H4 (cell line): ENCODE data around the gene IRS1. TPM values are rescaled to one million over a fixed set of nuclear protein-coding genes. Genes with fewer than 3 reads are reported as not detected.

Source experiments
- DNase-seq: peaks from one replicate; pipeline ENCODE4 v3.0.0-alpha.2; 2015; ENCODE audit warnings: low spot score
- total RNA-seq: library from RNA; depleted of rRNA; stranded (reverse); fragments of >200 nt; shearing (Covaris generic); gene quantifications from 2 replicates; pipeline ENCODE4 v1.2.3, GENCODE V29; 2014

Gene IRS1
- total RNA-seq, 1 experiment from 2014 or later = 6.0 TPM

DNA sequence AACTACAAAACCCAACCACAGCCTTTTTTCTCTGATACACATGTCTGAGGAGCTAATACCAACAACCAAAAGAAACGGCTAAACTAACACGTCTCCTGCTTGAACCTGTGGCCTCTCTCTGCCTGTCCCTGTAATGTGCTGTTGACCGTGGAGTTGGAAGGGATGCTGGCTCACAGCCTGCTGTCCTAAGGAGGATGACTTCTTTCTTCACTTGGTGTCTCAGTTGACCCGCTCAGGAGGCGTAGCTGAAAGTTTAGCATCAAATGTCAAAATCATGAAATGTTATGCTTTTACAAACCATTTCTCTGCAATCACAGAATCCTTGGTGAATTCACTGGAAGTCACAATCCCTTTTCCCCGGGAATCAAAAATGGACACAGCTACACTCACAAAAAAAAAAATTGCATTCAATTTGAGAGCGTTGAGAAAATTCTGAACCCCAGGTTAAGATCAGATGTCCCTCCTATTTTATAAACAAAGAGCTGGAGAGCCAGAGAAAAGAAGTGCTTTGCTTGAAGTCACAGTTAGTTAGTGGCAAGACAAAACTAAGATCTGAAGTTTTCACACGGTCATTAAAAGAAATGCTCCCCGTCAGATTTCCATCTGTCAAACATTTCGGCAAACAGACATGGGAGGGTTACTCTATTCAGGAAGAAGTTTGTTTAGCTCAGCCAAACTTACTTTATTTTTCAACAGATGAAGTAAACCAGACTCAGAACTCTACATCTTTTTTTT, 74.3 kb downstream of the IRS1 start:
- DNase-seq = no peak

DNA sequence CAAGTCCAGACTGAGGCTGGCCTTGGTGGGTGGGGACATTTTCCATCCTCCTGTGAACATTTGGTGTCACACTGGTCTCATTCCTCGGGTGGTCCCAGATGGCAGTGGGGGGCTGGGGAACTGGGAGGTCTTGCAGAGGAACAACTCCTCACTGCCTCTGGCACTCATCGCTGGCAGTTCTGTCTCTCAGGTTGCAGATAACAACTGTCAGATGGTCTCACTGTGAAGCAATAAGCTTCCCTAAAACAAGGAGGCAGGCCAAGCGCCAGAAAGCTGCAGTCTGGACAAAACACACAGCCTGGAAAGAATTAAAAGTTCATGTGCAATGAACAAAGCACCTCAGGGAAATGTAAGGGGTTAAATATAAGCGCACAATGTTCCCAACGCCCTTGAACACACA, 78.1 kb downstream of the IRS1 start:
- DNase-seq = no peak

DNA sequence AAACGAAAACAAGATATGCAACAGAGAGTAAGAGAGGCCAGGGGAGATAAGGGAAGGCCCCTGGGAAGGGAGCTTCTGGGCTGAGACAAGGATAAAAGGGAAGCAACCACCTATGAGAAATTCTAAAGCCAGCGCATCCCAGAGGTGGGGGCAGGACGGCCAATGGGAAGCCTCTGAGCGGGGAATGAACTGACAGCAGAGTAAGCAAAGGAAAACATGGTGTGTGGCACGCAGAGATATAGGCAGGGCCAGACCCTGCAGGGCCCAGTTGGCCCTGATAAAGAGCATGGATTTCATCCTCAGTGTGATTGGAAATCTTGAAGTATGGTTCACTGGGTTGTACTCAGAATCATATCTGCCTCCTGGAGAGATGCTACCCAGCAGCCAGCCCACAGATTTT, 78.7 kb downstream of the IRS1 start:
- no peak for DNase-seq

- no peak for DNase-seq
These were observed 81.9 kb downstream of the IRS1 start for GRCh38 chr2:226717719-226718118.

DNA sequence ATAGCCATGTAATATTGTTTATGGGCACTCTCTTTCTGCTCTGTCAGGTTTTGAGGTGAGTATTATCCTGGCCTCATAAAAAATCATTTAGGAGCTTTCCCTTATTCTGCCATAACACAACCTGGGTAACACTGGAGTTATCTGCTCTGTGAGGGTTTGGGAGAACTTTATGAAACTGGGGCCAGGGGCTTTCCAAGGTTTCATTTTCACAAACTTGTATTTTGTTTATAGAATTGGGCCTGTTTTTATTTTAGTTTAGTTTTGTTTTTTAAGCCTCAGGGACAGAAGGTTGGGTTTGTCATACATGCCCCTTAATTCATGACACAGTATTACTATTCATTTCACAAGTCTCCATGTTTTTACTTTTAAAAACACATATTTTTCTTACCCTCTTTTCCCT, 83.5 kb downstream of the IRS1 start:
- no peak for DNase-seq

- no peak for DNase-seq
These were observed 84.2 kb downstream of the IRS1 start for GRCh38 chr2:226715347-226715990.

GRCh38 chr2:226712941-226713340, 86.7 kb downstream of the IRS1 start:
- no peak for DNase-seq

DNA sequence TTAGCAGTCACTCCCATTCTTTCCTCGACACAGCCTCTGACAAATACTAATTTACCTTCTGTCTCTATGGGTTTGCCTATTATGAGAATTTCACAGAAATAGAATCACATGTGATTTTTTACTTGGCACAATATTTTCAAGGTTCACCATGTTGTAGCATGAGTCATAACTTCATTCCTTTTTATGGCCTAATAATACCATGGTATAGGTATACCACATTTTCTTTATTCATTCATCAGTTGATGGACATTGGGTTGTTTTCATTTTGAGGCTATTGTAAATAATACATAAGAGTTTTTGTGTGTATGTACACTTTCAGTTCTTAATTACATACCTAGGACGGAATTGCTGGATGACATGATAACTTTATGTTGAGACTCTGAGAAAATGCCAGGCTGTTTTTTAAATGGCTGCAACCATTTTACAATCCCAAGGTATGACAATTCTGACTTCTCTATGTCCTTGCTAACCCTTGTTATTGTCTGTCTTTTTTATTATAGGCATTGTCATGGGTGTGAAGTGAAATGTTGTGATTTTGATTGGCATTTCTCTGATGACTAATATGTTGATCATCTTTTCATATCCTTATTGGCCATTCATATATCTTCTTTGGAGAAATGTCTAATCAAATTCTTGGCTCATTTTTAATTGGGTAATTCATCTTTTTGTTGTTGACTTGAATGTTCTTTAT, 87.9 kb downstream of the IRS1 start:
- DNase-seq = no peak

DNA sequence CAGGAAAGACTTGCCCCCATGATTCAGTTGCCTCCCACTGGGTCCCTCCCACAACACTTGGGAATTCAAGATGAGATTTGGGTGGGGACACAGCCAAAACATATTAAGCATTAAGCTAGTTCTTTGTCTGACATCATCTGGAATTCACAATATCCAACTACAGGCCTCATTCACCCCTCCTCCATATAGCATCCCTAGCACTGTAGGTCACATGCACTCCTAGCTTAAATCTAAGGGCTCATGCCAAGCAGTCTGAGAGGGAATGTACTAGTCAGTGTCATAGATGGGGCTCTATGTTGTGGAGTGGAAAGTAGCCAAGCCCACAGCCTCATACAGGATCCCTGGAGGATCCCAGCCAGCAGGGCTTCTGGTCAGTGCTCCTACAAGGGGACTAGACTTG, 92.1 kb downstream of the IRS1 start:
- DNase-seq = no peak

DNA sequence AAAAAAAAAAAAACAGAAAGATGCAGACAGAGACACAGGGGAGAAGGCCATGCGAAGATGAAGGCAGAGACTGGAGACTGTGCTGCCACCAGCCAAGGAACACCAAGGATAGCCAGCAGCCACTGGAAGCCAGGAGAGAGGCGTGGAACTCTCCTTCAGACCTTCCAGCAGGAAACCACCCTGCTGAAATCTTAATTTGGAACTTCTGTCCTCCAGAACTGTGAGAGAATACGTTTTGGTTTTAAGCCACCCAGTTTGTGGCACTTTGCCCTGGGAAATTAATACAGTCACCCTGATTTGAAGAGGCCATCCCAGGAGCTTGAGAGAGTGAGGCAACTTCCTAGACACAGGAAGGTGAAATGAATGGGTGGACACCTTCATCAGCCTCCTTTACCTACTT, 93.7 kb downstream of the IRS1 start:
- no peak for DNase-seq

- no peak for DNase-seq
These were observed 94.3 kb downstream of the IRS1 start for GRCh38 chr2:226705133-226705886.

GRCh38 chr2:226703514-226703913, 96.1 kb downstream of the IRS1 start:
- DNase-seq = no peak

GRCh38 chr2:226702376-226702775, 97.2 kb downstream of the IRS1 start:
- DNase-seq = no peak

DNA sequence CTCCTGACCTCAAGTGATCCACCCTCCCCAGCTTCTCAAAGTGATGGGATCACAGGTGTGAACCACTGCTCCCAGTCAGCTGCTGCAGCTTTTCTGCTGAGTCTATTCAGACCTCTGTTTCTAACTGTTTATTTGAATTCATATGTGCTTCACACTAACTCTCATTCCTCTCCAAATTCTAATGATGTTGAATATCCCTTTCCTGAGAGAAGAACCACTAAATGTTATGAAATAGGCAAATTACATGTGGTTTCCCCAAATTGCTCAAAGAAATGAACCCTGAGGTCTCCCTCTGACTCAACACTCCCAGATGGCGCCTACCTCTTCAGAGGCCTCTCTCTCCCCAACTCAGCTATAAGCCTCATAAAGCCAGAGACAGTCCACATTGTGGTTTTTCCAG, 98.6 kb downstream of the IRS1 start:
- peak; percentile 87 for DNase-seq

DNA sequence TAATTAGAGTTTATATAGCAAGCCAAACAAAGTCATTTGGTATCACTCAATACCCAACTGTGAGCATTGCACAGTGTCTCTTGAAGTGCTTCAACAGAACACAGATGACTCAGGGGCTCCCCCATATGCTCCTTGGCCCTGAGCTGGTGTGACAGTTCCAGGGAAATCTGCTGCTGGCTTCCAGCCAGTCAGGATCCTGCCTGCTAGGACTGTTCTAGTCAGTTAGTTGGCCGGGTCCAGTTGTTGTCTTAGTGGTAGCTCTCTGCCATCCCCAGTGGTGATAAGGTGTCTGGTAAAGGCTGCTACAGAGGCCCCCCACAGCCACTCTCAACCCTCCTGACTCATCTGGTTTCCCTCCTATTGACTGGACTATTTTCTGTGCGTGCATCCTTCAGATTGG, 100.3 kb downstream of the IRS1 start:
- peak; percentile 8 for DNase-seq

DNA sequence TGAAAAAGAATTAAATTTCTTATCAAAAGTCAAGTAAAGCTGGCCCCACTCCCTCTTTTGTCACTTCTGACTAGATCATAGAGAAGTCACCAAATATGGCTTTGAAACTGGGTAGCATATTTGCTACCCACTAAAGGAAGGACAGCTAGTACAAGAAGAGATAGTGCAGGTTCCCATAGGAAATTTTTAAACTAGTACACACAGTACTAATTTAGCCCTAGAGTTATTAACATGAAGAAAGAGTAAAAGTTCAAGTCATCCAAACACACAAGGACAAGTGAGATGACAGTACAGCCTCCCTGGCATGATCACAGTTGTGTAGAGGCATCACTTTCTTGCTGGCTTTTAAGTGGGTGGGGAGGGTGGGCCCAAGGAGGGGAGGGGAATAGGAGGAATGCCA, 100.9 kb downstream of the IRS1 start:
- no peak for DNase-seq

DNA sequence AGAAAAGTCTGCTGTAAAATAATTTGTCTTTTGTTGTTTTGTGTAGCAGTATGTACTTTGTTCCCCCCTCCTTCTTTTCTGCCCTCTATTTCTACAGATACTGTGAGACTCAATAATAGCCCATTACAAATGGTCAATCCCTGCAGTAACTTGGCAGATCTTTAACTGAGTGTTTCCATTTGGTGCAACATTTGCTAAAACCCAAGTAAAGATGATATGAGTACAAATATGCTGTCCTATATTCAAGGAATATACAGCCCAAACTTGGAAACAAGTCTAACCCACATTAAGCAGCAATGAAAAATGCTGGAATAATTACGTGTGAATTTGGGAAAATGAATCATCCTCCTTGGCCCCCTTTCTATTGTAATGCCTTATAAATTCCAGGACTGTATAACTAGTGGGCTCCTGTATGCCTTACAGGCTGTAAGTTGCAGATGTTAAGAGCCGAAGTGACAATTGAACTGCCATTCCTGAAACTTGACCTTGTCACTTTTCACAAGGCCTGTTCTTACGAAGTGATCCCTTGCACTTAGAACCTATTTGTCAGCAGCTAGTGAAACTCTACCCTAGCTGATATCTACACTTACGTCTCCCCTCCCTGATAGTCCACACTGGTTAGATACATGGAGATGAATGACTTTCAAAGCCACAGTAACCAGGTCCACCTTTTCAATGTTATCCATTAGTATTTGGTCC, 104.9 kb downstream of the IRS1 start:
- no peak for DNase-seq

DNA sequence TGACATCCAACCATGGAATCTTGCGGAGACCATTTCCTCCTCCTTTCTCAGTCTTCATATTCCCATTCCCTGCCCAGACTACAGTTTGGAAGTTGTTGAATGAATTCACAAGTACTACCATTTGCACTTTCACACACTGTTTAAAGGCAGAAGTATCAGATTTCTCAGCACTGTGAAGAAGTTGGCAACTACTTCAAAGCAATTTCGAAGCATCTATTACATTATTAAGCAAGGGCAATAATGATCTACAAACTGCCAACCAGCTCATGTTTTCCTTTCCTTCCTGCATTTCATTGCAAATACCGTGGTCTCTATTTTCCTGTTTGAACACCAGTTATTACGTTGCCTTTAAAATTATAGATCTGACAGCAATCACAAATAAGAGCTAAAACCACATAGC, 105.5 kb downstream of the IRS1 start:
- no peak for DNase-seq

DNA sequence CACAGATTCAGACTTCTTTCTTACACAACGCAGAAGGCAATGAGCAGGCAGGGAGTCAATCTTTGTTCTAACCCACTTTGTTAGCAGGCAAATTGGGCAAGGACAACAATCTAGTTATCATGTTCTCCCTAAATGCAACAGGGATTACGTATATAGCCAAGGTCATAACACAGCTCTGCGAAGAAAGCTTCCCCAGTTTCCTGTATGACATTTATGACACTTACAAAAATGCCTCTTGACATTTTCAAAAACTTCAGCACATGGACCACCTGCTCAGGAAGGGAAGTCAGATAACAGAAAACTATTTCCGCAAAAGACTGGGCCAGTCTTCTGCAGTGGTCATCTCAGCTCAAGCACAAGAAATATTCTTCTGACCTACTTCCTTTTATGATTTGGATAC, 106.1 kb downstream of the IRS1 start:
- no peak for DNase-seq

DNA sequence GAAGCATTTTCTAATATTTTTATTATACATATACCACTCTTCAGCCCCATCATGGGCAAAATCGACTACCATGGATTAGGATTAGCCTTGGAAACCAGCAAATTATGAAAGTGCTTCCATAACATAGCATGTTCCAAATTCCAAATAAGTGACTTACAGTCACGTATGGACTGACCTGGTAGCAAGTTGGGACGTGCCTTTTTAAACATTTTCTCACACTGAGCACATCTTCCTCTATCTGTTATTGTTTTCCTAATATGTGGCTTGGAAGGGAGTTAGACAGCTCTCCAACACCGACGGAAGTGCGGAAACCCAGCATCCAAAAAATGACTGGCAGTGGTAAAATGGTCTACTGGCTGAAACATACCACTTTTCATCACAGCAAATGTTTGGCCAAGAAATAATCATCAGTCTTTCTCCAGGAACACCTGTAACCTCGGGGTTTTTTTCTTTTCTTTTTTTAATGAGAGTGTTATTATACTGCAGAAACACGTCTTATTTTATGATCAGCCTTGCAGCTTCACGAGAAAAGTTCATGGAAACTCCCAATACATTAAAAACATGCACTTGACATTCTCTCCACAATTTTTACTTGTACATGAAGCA, 107.0 kb downstream of the IRS1 start:
- no peak for DNase-seq

DNA sequence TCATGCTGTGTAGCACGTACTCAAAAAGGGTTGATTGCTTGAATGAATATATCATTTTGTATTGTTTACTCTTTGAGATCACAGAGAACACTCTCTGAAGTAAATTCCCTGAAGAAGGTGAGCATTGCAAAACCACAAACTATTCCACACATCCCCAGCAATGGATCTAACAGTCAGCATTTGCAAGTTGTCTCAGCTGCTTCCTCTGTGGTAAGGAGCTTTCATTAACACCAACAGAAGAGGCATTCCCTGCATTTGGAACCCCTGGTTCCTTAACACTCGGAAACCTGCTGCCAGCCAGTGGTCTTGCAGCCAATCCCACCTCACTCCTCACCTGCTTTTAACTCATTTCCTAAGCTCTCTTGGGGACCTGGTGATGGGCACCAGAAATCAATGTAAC, 108.4 kb downstream of the IRS1 start:
- DNase-seq = no peak
